NCI-H2171 treated with DMSO at 0.1 percent for 48 hours (cell line): ENCODE measurements around the gene PNP.
"Not testable (repeated sequence)": the region's sequence is repeated elsewhere in the genome, so short reads cannot be mapped to it uniquely, and the experiment has no call there.

ENCODE experiments used
- DNase-seq: peaks from one replicate; lab custom pipeline; 2025; lab: John Stamatoyannopoulos, UW

PNP gene

GRCh38 chr14:20469242-20469889 is at the start of gene PNP:
PNP (plus strand) TSS chr14:20469406; CDS start chr14:20469525, 119 bp downstream.
- DNase-seq: peak; percentile 98

- no peak for DNase-seq
These were observed 49.8 kb upstream of the PNP start for GRCh38 chr14:20419419-20419818.

- DNase-seq: no peak
These were observed 47.9 kb upstream of the PNP start for GRCh38 chr14:20421267-20421666.

DNA sequence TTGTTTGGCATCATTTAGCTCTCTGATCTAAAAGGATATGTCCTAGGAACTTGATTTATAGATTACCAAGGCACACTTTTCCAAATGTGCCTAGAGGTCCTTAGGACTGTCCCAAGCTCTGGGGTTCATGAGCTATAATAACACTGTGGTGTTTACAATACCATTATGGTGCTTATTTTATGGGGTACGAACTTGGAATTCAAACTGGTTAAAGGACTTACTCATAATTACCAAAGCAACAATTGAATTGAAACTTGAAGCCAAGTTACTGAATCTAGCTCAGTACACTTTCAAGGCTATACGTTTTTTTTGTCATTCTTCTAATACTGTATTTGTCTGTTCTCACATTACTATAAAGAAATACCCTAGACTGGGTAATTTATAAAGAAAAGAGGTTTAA is 46.3 kb upstream of the PNP start:
- DNase-seq: no peak

DNA sequence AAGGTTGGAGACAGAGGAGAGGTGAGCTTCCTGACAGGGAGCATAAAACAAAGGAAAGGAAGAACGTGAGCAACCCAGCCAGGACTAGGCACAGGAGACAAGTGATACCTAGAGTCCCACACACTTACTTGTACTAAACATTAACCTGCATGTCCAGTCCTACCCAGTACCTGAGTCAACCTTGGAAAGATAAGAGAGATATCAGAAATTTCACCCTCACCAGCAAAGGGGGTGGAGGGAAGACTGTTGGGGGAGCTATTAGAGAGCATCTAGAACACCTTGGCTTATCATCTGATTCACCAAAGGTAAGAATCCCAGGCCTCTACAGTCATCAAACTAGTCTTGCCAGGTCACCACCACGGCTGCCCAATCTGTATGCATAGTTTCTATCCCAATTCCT is 44.4 kb upstream of the PNP start:
- DNase-seq: no peak

DNA sequence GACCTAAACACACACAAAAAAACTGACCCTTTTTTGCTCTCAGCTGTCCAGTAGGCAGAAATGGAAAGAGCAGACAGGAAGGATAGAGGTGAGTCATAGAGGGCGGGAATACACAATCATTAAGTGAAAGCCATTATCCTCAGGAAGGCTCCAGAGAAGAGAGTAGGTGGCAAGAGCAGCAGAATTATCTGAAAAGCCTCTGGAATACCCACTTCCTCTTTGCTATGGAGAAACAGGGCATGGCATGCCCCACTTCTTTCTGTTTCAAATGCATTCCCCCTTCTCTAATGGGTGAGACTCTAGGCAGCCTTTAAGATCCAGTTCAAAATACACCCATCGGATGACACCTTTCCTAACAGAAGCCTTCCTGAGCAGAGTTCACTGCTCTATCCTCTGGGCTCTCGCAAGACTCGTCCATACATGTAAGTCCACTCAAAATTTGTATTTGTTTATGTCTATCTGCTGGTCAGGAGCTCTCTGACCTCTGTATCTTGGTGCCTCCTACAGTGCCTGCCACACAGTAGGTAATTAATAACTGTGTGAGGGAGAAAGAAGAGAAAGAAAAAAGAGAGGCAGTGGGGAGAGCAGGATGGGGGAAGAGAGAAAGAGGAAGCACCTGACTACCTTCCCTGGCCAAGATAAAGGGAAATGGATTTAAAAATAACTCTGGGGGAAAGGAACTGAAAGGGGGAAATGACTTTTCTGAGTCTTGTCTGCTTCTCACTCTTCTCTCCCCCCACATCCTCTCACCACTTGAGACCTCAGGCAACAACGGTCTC is 41.8 kb upstream of the PNP start:
- DNase-seq: no peak

GRCh38 chr14:20428010-20428365 is 41.2 kb upstream of the PNP start:
- DNase-seq: no peak

DNA sequence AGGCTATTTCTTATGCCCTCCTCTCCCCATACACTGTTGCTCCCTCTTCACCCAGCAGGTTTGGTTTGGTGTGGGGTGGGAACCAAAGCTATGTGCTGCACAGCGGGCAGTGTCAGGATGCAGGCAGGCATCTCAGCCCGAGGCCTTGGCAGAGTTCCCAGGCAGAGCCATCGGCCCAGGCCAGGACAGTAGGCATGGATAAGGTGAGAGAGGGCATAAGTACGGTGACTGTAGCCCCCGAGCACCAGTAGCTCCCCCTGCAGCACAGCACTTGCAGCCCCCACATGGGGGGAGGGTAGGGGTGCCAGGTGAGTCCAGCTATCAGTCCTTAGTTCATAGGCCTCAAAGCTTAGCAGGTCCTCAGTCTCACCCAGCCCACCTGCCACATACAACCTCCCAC is 40.4 kb upstream of the PNP start:
- DNase-seq: no peak

DNA sequence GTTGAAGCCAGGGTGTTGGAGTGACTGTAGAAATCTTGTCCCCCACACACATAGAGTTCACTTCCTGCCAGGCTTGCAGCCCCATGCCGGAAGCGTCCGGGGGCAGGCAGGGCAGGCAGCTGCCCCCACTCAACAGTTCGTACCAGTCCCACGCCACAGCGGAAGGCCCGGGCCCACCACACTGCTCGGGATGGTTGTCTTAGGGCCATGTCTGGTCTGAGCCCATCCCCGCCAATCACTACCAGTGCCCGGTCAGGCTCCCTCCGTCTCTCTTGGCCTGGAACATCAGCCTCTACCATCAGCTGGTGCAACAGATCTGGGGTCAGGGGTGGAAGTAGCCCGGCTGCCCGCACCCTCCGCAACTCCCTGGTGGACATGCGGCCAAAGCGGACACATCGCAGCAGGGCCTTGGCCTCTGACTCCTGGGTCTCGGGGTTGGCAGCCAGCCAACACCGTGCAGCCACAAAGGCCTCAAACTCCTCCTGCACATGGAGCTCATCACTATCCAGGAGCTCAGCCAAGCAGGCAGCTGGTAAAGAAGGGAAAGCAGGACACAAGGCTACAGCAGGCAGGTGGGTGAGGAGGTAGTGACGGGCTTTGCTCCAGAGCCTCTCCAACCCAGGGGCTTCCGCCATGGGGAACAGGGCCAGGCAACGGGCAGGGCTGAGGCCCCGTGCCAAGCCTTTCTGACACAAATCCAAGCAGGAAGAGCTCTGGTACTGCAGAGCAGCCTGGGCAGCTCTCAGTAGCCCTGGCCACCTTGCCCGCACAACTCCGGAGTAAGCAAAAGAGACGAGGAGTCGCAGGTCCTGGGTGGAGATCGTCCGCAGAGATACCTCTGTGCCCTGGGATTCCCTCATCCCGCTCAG is 39.2 kb upstream of the PNP start:
- no peak for DNase-seq

DNA sequence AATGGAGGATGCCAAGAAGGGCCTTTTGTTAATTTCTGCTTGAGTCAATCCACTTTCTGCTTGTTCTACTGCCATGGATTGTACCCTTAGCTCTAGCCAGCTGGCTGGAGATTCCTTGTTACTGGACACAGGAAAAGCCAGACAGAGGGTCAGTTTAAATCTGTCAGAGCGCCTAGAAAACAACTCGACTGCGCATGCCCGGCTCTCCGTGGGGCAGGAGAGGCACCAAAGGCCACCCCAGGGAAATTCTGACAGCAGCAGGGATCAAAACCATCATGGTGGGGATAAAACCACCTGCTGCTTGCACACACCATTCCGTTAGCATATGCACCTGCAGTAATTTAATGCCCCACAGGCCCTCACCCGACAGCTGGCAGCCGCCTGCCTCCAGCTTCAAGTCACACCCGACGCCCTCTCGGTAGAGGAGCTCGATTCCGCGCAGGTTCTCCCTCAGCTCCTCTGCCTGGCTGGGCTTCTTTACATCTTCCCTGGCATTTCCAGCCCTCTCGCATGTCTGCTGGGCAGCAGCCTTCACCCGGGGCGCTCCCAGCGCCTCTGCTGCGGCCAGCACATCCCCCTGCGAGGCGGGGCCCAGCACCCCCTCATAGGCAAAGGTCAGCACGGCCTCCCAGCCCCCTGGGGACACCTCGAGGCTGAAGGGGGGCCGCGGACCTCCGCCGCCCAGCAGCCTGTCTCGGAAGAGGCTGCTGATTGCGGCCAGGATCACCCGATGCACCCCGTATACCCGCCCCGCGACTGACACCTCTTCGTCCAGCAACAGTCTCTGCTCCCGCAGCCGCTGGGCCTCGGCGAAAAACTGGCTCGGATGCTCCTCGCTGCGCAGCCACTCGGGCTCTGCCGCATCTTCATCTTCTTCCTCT is 34.3 kb upstream of the PNP start:
- DNase-seq: peak; percentile 94

DNA sequence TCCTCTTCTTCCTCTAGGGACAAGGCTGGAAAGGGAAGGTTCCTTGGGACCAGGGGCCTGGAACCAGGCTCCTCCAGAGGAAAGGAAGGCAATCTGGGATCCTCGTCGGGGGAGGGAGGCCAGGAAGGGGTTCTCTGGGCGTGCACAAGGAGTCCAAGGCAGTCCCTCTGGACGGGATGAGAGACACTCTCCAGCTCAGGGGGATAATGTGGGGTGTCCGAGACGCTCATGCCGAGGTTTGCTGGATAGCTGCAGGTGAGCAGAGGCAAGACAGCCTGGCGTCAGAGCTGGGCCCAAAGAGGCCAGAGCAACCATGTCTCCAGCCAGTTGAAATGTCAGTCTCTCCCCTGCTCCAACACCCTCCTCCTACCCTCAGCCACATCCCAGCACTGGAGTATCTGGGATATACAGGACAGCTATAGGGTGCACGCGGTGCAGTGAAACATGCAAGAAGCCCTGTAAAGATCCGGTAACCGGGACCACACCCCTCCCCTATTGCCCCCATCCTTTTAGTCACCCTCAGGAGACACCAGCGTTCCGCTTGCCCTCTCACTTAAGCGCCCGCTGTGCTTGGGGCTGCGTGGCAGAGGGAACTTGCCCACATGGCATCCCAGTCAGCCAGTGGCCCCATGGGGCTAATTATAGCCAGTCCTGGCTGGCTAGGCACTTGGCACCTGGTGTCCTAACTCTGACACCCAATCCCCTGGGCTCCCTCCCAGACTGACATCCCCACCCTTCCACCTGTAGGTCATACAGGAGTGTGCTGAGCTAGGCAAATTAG is 33.4 kb upstream of the PNP start, which contains the start of gene KLHL33:
KLHL33 (minus strand) TSS at position 585 of the 781 bp plus-strand sequence; CDS start at position 230, 355 bp downstream.
- peak; percentile 63 for DNase-seq

DNA sequence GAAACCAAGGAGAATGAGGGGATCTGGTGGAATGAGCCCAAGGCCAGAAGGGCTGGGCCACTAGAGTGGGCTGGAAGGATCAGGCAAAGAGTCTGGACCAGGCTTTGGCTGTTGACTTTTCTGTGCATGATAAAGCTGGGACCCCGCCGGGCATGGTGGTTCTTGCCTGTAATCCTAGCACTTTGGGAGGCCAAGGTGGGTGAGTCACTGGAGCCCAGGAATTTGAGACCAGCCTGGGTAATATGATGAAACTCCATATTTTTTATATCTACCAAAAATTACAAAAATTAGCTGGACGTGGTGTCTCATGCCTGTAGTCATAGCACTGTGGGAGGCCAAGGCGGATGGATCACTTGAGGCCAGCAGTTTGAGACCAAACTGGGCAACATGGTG is 32.8 kb upstream of the PNP start:
- no peak for DNase-seq

GRCh38 chr14:20438664-20439063 is 30.5 kb upstream of the PNP start:
- no peak for DNase-seq

GRCh38 chr14:20440465-20440864 is 28.7 kb upstream of the PNP start:
- DNase-seq: no peak

GRCh38 chr14:20440882-20441281 is 28.3 kb upstream of the PNP start:
- no peak for DNase-seq

- no peak for DNase-seq
These were observed 27.7 kb upstream of the PNP start for GRCh38 chr14:20441461-20441860.

DNA sequence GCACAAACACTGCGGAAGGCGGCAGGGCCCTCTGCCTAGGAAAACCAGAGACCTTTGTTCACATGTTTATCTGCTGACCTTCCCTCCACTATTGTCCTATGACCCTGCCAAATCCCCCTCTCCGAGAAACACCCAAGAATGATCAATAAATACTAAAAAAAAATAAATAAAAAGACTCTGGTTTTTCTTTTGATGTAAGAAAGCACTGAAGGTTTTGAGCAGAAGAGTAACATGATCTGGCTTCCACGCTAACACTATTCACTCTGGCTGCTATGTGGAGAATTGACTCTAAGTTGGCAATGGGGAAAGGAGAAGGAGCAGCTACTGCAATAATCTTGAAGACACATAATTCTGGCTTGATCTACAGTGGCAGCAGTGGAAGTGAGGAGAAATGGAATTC is 25.6 kb upstream of the PNP start:
- DNase-seq: not testable (repeated sequence)

- DNase-seq: no peak
These were observed 22.3 kb upstream of the PNP start for GRCh38 chr14:20446889-20447288.

- DNase-seq: not testable (repeated sequence)
These were observed 16.4 kb upstream of the PNP start for GRCh38 chr14:20452831-20453230.

GRCh38 chr14:20454516-20455354 is 14.5 kb upstream of the PNP start, which contains the start of the genes APEX1 and OSGEP:
APEX1 (plus strand) TSS chr14:20455226; CDS start chr14:20455646, 420 bp downstream.
OSGEP (minus strand) TSS chr14:20454812; CDS start chr14:20454683, 129 bp downstream.
- DNase-seq: peak; percentile 100
